ENCODE results near the gene CDCA8.
"Not testable (repeated sequence)": the region's sequence is repeated elsewhere in the genome, so short reads cannot be mapped to it uniquely, and the experiment has no call there.

CDCA8 gene

DNA sequence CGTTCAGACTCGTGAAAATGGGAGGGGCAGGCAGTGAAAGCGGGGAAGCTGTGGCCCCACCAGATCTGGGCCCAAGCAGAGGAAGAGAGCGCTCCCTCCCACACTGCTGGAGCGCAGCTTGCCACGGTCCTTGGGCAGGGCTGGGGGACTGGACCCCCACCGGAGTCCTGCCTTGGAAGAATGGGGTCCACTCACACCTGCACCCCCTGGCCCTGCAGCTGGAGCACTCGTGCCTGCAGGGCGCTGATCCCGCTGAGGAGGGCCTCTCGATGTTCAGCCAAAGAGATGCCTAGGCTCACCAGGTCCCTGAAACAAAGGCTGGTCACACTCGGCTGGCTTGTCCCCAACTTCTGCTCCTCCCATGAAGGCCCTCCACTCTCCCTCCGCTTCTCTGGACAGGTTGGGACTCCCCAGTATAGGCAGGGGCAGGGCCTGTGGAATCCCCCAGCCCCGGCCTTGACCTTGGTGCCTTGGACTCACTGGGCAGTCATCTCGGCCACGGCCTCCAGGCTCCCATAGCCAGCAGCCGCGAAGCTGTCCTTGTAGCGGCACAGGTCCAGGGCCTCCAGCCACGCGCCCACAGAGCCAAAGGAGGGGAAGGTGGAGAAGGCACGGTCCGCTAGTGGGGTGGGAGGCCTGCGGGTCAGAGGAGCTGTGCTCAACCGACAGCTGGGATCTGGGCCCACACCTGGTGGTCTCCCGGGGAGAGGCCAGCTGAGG, 26.0 kb downstream of the CDCA8 start:
- no peak for DNase-seq

DNA sequence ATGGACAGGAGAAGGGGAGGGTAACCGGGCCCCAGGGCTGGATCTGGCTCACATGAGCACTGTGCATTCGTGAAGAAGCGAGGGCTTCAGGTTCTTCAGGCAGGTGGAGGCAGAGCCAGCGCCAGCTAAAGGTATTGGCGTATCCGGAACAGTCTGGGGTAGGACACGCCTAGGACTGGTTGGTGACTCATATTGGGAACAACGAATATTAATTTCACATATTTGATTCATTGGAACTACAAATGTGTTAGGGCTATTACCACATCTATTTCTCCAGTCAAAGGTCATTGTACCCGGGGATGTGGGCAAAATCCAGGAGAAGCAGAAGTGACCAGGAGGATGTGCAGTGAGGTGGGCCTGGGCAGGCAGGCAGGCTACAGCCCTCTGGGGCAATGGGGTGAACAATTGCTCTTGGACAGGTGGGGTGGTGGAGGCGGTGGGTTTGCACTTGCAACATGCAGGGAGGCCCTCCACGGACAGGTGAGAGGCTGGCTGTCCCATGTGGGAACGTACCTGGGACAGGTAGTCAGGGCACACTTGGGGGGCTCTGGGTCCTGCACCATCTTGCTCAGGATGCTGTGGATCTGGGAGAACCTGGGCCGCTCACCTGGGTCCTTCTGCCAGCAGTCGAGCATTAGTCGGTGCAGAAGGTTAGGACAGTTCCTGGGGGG, 26.7 kb downstream of the CDCA8 start:
- no peak for DNase-seq

DNA sequence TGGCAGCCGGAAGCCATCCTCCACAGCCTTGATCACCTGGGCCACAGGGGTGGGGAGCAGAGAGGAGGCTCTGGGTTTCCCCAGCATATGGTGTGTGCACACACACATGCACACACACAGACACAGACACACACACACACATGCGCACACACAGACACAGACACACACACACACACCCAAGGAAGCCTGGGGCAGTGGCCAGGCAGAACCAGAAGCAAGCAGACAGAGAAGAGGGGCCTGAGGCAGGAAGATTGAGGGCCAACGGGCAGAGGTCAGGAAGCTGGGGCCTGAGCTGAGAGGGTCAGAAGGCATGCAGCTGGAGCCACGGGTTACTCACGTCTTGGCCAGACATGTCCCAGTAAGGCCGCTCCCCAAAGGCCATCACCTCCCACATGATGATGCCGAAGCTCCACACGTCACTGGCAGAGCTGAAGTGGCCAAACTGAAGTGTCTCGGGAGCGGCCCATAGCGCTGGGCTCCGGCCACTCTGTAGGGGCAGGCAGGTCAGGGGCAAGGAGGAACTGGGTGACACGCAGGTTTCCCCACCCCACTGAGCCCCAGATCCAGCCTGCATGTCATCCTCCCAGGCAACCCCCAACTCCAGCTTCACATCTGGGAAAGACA, 27.4 kb downstream of the CDCA8 start:
- no peak for DNase-seq

DNA sequence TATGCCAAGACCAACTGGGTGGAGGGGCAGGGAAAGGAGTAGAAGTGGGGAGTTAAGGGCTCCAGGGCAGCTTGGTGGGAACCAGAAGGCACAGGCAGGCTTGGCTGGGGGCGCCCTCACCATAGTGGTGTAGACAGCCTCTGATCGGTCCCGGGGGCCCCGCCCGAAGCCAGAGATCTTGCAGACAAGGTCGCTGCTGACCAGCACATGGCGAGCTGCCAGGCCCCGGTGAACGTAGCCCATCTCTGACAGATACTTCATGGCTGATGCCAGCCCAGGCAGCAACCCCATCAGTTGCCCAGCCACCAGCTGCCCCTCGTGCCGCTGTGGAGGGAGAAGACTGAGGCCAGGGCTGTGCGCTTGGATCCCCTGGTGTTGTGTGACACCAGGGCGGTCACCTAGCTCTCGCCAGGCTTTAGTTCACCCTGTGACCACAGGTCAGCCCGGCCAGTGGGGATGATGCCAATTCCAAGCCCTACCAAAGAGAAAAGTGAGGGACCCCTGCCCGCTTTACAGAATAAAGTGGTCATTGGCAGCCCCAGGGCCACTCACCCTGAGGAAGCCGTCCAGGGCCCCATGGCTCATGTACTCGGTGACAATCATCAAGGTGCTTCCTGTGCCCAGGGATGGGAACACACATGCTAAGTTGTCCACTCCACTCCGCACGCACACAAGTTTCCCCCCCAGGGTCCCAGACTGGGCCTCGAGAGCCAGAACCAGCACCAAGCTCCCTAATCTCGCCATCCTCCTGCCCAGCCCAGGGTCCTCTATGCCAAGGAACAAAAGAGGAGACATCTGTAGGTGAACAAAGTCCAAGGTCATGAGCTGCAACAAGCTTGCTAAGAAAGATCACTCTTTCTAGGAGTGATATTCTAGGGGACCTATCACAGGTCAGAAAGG, 28.2 kb downstream of the CDCA8 start:
- DNase-seq: no peak

DNA sequence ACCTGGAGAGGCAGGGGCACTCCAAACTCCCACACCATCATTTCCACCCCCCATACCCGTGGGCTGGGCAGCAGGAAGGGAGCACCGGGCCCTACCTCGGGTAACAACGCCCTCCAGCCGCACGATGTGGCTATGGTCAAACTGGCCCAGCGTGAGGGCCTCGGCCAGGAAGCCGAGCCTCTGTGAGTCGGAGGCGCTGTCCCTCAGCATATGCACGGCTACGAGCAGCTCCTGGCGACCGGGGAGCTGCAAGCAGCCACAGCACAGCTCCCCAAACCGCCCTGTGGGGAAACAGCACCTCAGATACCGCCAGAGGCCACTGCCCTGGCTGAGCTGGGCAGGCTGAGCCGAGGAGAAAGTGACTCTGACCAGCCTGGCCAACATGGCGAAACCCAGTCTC, 29.2 kb downstream of the CDCA8 start:
- no peak for DNase-seq

DNA sequence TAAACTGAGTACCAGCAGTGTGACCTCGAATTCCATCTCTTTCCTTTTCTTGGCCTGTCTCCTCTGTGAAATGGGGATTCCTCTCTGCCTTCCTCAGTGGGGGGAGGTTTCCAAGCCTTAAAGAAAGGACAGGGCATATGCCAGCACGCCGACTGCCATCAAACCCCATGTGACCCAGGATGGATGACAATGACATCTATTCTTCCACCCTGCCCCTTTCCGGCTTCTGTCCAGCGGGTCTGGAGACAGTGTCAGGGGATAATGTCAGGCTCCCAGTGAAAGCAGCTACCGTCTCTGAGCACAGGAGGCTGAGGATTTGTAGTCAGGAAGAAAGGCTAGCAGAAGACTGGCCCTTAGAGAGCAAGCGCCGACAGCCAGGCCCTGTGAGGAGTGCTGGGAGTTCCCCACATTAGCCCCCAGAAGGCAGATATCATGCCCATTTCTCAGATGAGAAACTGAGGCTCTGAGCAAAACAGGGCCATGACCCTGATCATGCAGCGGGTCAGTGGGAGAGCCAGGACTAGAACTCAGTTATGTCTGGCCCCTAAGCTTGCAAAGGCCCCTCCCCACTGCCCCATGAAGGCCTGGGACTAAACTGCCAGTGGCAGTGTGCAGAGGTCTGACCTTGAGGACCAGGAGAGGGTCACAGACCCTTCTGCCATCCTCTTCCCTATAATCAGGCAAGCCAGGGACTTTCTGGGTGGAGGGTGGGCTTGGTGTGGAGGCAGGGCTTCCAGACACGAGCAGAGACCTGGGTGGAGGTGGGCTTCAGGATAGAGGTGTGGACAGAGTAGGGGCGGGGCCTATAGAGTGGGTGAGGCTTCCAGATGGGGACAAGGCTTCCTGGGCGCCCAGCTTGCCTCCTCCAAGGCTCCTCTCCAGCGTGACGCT, 30.1 kb downstream of the CDCA8 start:
- no peak for DNase-seq

DNA sequence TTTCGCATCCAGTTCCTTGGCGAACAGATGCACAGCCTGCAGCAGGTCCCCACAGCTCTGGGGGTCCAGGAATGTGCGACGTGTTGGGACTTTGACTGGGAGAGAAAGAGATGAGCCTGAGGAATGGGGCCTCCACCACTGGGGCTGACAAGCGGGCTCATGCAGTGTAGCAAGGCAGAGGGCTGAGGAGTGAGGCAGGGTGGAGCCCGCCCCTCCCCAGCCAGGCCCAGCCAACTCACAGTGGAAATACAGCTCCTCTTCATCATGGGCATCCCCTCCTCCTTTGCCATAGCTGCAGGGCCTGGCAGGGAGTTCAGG, 30.7 kb downstream of the CDCA8 start:
- no peak for DNase-seq

DNA sequence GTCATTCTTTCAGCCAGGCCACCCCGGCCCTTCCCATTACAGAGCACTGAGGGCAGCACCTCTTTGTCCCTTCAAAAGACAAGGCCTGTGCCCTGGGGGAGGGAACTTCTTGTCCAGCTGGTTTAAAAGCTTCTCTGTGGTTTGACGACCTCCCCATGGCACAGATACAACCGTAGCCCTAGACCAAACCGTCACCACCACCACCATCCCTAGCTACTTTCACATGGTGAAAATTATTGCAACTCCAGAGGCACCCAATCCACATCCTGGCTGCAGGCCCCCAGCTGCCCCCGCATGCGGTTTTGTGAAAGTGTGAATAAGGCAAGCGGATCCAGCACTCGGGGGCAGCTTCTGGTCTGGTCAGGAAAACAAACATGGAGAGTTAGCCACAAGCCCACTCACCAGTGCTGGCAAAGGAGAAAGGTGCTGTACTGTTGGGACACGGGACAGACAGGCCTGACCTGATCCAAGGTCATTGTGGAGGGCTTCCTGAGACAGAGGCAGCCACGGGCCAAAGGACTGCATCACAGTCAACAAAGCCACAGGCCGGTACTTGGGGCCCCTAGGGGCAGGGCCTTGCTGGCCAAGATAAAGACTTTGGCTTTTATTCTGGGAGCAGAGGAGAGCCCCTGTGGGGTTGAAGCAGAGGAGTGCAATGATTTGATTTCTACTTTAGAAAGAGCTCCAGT, 31.2 kb downstream of the CDCA8 start:
- no peak for DNase-seq

DNA sequence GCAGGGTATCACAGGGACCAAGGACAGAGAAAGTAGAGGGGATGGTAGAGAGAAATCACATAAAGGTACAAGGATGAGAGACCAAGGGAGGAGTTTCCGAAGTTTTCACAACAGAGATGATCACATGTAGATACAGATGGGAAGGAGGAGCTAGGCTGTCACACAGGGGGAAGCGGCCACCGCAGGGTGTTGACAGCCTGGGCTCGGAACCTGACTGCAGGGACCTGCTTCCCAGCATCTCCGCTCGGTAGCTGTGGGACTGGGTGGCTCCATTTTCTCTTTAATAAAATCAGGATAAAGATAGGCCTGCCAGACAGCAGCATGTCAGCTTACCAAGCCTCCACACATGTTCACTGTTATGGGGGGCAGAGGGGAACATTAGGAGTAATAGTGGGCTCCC, 32.3 kb downstream of the CDCA8 start:
- DNase-seq: no peak

DNA sequence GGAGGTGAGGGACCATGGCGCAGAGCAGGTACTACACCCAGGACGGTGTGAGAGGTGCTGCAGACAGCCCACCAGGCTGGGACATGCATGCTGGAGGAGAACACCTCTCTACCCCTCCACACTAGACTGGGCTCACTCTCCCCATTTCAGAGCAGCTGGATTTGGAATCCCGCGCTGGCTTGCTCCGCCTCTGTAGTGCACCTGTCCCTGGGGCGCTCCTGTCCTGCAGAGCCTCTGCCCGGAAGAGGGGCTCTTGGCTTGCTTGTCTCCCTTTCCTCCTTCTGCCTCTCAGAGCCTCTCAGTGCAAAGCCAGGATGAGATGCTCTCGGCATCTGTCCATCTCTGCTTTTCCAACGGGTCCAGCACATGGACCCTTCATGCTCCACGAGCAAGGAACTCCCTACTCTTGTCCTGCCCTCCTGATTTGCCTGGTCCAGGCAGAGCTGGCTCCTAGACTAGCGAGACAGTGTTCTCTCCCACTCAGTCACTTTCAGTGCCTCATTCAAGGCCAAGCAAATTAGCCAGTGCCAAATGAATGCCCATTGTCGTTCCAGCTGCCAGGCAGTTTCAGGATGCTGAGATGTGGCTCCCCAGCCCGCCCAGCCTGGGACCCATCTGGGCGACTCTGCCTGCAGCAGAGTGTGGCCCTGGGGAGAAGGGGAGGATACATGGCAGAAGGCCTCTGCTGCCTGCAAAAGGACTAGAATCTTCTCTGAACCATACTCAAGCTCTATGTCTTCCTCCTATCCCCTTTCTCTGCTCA, 33.7 kb downstream of the CDCA8 start:
- DNase-seq: no peak

DNA sequence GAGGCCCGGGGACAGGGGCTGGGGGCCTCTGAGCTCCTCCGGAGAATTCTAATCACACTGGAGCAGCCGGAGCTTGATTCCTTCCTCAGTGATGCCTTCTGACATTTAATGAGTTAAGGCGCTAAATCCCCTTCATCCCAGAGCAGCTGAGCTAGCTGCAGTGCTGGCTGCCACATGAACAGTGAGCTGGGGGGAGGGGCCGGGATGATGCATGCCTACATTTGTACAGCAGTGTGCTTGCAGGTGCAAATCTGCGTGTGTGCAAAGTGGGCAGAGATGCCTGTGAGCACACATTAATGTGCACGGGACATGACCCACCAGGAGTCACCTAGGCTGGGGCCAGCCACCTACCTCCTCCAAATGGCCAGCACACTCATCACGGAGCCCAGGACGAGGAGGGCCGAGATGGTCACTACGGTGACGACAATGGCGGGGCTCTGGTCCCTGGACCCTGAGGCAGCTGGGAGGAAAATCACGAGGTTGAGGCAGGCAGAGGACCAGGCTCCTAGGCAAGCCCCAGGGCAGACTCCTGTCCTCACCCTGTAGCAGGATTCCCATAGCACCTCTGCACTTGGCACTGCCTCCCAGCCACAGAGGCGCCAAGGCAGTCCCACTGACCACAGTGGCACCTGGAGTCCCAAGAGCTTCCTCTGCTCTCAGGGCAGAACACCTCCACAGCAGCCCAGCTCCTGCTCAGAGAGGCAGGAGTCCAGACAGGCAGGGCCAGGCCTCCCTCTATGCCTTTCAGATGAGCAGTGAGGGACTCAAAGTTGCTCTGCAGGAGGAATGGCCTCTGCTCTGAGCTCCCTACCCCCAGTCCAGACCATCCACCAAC, 34.7 kb downstream of the CDCA8 start:
- no peak for DNase-seq

DNA sequence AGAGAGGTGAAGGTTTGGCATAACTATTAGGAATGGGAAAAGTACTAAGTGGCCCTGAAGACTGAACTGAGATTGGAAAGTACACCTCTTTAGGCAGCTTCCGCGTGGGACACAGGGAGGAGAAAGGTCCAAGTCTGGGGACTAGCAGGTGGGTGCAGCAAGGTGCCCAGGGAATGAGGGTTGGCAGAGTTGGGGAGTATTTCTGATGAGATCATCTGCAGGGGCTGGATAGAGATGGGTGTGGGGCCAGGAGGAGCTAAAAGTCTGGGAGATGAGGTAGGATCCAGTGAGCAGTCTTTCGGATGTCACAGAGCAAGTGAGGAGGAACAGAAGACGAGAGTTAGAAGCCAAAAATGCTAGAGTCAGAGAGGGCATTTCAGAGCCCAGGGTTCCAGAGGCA, 36.1 kb downstream of the CDCA8 start:
- DNase-seq: no peak

DNA sequence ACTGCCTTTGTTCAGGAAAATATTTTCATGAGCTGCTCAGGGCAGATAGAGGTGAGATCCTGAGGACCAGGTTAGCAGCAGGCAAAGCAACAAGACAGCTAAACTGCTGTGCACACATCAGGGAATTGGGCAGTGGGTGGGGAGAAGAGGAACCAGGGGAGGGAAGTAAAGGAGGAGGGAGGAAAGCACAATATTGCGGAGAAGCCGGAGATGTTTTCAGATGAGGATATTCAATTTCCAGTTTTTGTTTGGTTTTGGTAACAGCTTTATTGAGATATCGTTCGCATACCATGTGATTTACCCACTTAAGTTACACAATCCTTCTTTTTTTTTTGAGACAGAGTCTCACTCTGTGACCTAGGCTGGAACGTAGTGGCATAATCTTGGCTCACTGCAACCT, 38.1 kb downstream of the CDCA8 start:
- DNase-seq: no peak

DNA sequence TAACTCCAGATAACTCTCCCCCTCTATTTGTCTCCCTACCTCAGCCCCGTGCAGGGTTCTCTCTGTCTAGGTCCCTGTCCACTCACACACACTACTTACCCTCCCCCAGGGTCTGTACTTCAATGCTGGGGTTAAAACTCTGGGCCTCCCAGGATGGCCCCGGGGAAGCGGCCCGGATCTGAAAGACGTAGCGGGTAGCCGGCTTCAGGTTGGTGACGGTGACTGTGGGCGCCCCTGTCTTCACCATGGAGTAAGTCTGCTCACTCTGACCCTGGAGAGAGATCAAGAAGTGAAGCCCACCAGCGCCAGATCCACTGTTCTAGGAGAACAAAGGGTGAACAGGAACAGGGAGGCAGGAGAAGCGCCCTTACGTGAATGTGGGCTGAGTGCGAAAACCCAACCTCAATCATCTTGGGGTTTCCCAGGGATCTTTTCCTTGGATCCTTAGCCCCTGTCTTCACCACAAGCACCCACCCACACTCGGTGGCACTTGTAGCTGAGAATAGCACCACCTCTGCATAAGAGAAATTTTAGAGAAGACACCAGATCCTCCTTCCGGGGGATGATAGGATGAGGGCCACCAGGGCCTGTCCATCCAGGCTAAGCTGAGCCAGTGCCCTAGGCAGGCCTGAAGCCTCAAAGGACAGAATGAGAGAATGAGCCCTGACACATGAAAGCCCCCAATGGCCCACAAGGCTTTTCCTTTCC, 39.1 kb downstream of the CDCA8 start:
- no peak for DNase-seq

DNA sequence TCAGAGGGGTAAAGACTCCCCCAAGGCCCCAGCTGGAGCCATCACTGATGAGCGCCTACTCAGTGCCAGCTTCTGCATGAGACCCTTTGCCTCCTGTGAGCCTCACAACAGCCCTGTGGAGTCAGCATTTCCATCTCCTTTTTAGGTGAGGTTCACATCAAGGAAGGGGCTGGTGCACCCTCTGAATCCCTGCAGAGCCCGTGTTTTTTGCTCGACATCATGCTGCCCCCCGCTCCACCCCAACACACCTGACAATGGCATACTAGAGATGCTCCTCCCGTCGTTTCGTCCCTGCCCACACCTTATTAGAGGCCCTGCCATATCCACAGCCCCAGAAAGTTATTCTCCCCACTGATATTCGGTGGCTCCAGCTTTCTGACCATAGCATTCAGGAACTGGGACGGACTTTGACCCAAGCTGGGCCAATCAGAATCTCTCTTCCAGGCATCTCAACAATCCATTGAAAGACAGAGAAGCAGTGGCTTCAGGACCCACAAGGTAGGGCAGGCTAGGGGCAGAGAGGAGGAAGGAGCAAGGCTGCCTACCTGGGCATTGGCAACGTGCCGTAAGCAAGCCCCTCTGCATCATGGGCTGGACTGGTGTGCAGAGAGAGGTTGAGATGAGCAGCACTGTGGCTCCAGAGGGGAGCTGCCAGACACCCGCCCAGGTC, 39.9 kb downstream of the CDCA8 start:
- DNase-seq: no peak

DNA sequence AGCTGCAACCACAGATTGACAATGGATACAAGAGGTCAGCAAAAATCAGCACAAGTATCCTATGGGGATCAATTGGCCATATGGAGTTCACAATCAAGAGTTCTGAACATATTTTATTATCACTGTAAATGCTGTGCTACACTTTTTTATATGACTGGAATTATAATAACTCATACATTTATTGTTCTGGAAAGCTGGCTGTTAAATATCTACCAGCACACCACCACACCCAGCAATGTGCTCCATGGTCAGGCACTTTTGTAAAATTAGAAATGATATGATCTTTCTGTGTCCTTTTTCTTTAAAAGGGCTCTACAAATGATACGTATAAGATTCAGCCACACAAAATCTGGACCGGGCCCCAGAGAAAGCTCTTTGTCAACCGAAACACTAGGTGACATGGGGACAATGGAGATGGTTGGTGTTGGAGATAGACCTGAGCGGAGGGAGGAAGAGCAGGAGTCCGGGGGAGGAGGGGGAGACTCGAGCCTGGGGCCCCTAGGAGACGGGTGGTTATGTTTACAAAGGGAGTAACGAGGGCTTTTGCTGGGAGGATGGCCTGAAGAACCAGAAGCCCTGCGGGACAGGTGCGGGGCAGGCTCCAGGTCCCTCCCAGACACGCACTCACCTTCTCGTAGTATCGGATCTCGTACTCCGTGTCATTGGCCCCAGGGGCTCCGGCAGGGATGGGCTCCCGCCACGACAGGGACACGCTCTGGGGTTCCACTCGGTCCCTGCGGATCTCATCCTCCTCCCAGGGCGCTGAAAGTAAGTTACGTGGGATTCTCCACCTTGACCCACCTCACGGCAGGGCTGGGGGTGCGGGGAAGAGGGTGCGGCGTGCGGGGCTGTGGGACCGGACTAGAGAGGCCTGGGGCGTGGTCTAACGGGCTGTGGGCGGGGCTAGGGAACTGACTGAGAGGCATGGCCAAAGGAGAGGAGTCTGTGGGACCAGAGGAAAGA, 42.6 kb downstream of the CDCA8 start:
- no peak for DNase-seq

DNA sequence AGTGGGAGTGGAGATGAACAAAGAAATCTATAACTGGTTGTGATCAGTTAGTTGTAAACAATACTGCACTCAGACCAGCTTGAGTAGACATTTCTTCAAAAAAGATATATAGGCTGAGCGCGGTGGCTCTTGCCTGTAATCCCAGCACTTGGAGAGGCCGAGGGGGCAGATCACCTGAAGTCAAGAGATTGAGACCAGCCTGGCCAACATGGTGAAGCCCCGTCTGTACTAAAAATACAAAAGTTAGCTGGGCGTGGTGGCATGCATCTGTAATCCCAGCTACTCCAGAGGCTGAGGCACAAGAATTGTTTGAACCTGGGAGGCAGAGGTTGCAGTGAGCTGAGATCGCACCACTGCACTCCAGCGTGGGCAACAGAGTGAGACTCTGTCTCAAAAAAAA, 45.7 kb downstream of the CDCA8 start:
- DNase-seq: not testable (repeated sequence)

DNA sequence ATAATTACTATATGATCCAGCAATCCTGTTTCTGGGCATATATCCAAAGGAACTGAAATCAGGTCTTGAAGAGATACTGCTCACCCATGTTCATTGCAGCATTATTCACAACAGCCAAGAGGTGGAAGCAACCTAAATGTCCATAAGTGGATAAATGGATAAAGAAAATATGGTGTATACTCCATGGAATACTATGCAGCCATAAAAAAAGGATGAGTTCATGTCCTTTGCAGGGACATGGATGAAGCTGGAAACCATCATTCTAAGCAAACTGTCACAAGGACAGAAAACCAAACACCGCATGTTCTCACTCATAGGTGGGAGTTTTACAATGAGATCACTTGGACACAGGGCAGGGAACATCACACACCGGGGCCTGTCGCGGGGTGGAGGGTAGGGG, 46.3 kb downstream of the CDCA8 start:
- not testable (repeated sequence) for DNase-seq
